Stimulated activated CD4-positive, alpha-beta T cell treated with anti-CD3 and anti-CD28 coated beads, Interleukin-1b, Interleukin-23, amount 100 ng/mL, for 48 hours (primary cell): ENCODE data around the gene TBC1D2.

Source experiments
- DNase-seq: peaks from one replicate; pipeline ENCODE4 v3.0.0-alpha.2; 2020

TBC1D2 gene

GRCh38 chr9:98236901-98237487 lies 18.5 kb downstream of the TBC1D2 start:
- DNase-seq = no peak

- no peak for DNase-seq
These were observed 20.3 kb downstream of the TBC1D2 start for GRCh38 chr9:98235126-98235525.

- DNase-seq = no peak
These were observed 21.1 kb downstream of the TBC1D2 start for GRCh38 chr9:98234245-98234825.

- DNase-seq = no peak
These were observed 22.5 kb downstream of the TBC1D2 start for GRCh38 chr9:98232926-98233325.

GRCh38 chr9:98231770-98232478 lies 23.5 kb downstream of the TBC1D2 start:
- DNase-seq = no peak

GRCh38 chr9:98230789-98231188 lies 24.7 kb downstream of the TBC1D2 start:
- no peak for DNase-seq

GRCh38 chr9:98230304-98230703 lies 25.1 kb downstream of the TBC1D2 start:
- DNase-seq = no peak

GRCh38 chr9:98229620-98230019 lies 25.8 kb downstream of the TBC1D2 start:
- no peak for DNase-seq

- DNase-seq = no peak
These were observed 26.4 kb downstream of the TBC1D2 start for GRCh38 chr9:98229090-98229395.

- no peak for DNase-seq
These were observed 26.9 kb downstream of the TBC1D2 start for GRCh38 chr9:98228392-98229089.

- no peak for DNase-seq
These were observed 27.6 kb downstream of the TBC1D2 start for GRCh38 chr9:98227883-98228282.

- DNase-seq = no peak
These were observed 28.5 kb downstream of the TBC1D2 start for GRCh38 chr9:98226957-98227356.

- DNase-seq = no peak
These were observed 28.9 kb downstream of the TBC1D2 start for GRCh38 chr9:98226516-98226915.

- DNase-seq = no peak
These were observed 30.4 kb downstream of the TBC1D2 start for GRCh38 chr9:98225015-98225442.

- no peak for DNase-seq
These were observed 32.4 kb downstream of the TBC1D2 start for GRCh38 chr9:98222885-98223691.

- DNase-seq = no peak
These were observed 34.5 kb downstream of the TBC1D2 start for GRCh38 chr9:98220911-98221310.

- DNase-seq = no peak
These were observed 35.6 kb downstream of the TBC1D2 start for GRCh38 chr9:98219794-98220370.

- no peak for DNase-seq
These were observed 36.1 kb downstream of the TBC1D2 start for GRCh38 chr9:98219364-98219716.

GRCh38 chr9:98218562-98219363 lies 36.7 kb downstream of the TBC1D2 start:
- DNase-seq = no peak

- DNase-seq = no peak
These were observed 38.2 kb downstream of the TBC1D2 start for GRCh38 chr9:98217255-98217654.

GRCh38 chr9:98216391-98216790 lies 39.1 kb downstream of the TBC1D2 start:
- DNase-seq = no peak

- DNase-seq = no peak
These were observed 39.6 kb downstream of the TBC1D2 start for GRCh38 chr9:98215821-98216220.
